HCT116 (cell line): Measurements from ENCODE around the gene SLC25A25. TPM values are rescaled to one million over a fixed set of nuclear protein-coding genes. Genes with fewer than 3 reads are reported as not detected.

Source experiments
- ATAC-seq: fragments of 200-7000 bp; cut with Tn5 transposase; 2 replicates; pipeline ENCODE4 v1.9.1; 2020; ENCODE audit warnings: mild to moderate bottlenecking, moderate library complexity
- BruUV-seq: library from RNA; stranded (reverse); fragments of 400-500 nt; replicated peaks from 2 replicates; lab custom pipeline; 2021; lab: Mats Ljungman, UMichigan
- CTCF ChIA-PET: fragments of 300-600 bp; sonication (Branson Sonifier 250); formaldehyde crosslinking; loops from one replicate; lab custom pipeline; 2021; ENCODE audit warnings: antibody characterized with exemption; lab: Charles Lee
- POLR2A ChIA-PET: fragments of 300-600, 350-600 bp; sonication (Branson Sonifier 250); formaldehyde crosslinking; loops from one replicate; lab custom pipeline; 2021; ENCODE audit warnings: antibody characterized with exemption; lab: Charles Lee
- RAD21 ChIA-PET, 2 experiments: fragments of 300-600 bp; sonication (Branson Sonifier 250); formaldehyde crosslinking; loops; one replicate each; lab custom pipeline; 2023; ENCODE audit warnings: low total read pairs in 2 of 2; ENCODE audit not compliant: uncharacterized antibody in 2 of 2, unreplicated experiment in 2 of 2, low non-redundant PET in 1 of 2; lab: Charles Lee
- DNase-seq: peaks from one replicate; pipeline ENCODE4 v3.0.0-alpha.2; 2010; ENCODE audit warnings: low read depth, low spot score
- H2AFZ ChIP-seq: fragments of 200-600 bp; shearing (Covaris generic), sonication (generic); 2 replicates; pipeline ENCODE4 v1.6.1; 2017; ENCODE audit warnings: low read depth, mixed run types, mixed read lengths, antibody characterized with exemption, low read length; ENCODE audit not compliant: poor library complexity, severe bottlenecking
- H3K27ac ChIP-seq: 2 replicates; pipeline ENCODE4 v1.5.1; 2012; ENCODE audit warnings: low read depth, low read length
- H3K27me3 ChIP-seq: fragments of 200-600 bp; sonication (generic); 2 replicates; pipeline ENCODE4 v1.6.1; 2016; ENCODE audit warnings: mixed run types, low read length, mixed read lengths; ENCODE audit not compliant: insufficient read depth
- H3K36me3 ChIP-seq, 2 experiments: fragments of 200-500 bp in 1 of 2; fragments of 200-600 bp in 1 of 2; sonication (Bioruptor generic) in 1 of 2; sonication (generic) in 1 of 2; 2 replicates each; pipeline versions ENCODE4 v1.5.1 to v1.6.1; 2014 to 2016; ENCODE audit warnings: low read length in 2 of 2, inconsistent platforms in 1 of 2, mixed read lengths in 1 of 2, mixed run types in 1 of 2; ENCODE audit not compliant: insufficient read depth in 2 of 2, control insufficient read depth in 1 of 2
- H3K4me1 ChIP-seq, 2 experiments: fragments of 200-600 bp in 1 of 2; sonication (generic) in 1 of 2; 2 replicates each; pipeline versions ENCODE4 v1.5.1 to v1.6.1; 2012 to 2017; ENCODE audit warnings: low read length in 2 of 2, inconsistent platforms in 1 of 2, mild to moderate bottlenecking in 1 of 2, mixed read lengths in 1 of 2, mixed run types in 1 of 2, moderate library complexity in 1 of 2; ENCODE audit not compliant: insufficient read depth in 2 of 2, control insufficient read depth in 1 of 2
- H3K4me2 ChIP-seq: fragments of 200-600 bp; sonication (generic); 2 replicates; pipeline ENCODE4 v1.6.1; 2017; ENCODE audit warnings: mixed run types, low read length, mixed read lengths
- H3K4me3 ChIP-seq, 2 experiments: fragments of 200-600 bp in 1 of 2; sonication (generic) in 1 of 2; replicated peaks in 1 of 2; 2 replicates each; pipeline ENCODE4 v1.5.1; 2011 to 2016; ENCODE audit warnings: low read length in 2 of 2, control low read depth in 1 of 2, low read depth in 1 of 2, mild to moderate bottlenecking in 1 of 2, mixed read lengths in 1 of 2, mixed run types in 1 of 2
- H3K79me2 ChIP-seq: fragments of 200-600 bp; sonication (generic); 2 replicates; pipeline ENCODE4 v1.6.1; 2017; ENCODE audit warnings: mild to moderate bottlenecking, mixed run types, low read length, moderate library complexity, mixed read lengths; ENCODE audit not compliant: insufficient read depth
- H3K9ac ChIP-seq: fragments of 200-600 bp; sonication (generic); 2 replicates; pipeline ENCODE4 v1.6.1; 2016; ENCODE audit warnings: low read length, mixed read lengths
- H3K9me2 ChIP-seq: fragments of 200-600 bp; sonication (generic), shearing (Covaris generic); 2 replicates; pipeline ENCODE4 v1.6.1; 2017; ENCODE audit warnings: mixed run types, mild to moderate bottlenecking, moderate library complexity; ENCODE audit not compliant: insufficient read depth
- H3K9me3 ChIP-seq, 2 experiments: fragments of 200-500 bp in 1 of 2; fragments of 200-600 bp in 1 of 2; sonication (Bioruptor generic) in 1 of 2; sonication (generic) in 1 of 2; 2 replicates each; pipeline ENCODE4 v1.6.1; 2014 to 2017; ENCODE audit warnings: low read length in 2 of 2, mixed read lengths in 2 of 2, inconsistent platforms in 1 of 2, low read depth in 1 of 2, mild to moderate bottlenecking in 1 of 2, mixed run types in 1 of 2, moderate library complexity in 1 of 2; ENCODE audit not compliant: control insufficient read depth in 1 of 2, insufficient read depth in 1 of 2
- H4K20me1 ChIP-seq: fragments of 200-600 bp; sonication (generic), shearing (Covaris generic); 2 replicates; pipeline ENCODE4 v1.6.1; 2017; ENCODE audit warnings: mixed run types, mild to moderate bottlenecking, moderate library complexity; ENCODE audit not compliant: insufficient read depth
- CBX3 ChIP-seq: IDR thresholded peaks from 2 replicates; pipeline ENCODE4 v1.6.1; 2012; ENCODE audit warnings: low read depth
- CEBPB ChIP-seq: IDR thresholded peaks from 2 replicates; pipeline ENCODE4 v1.6.1; 2012; ENCODE audit warnings: low read depth
- CTCF ChIP-seq, 3 experiments: fragments of 200-600 bp in 1 of 3; sonication (generic) in 1 of 3; IDR thresholded peaks in 2 of 3; conservative IDR thresholded peaks in 1 of 3; 2 replicates each; pipeline ENCODE4 v1.5.1; 2012 to 2017; ENCODE audit warnings: low read depth in 2 of 3, low read length in 2 of 3, antibody characterized with exemption in 1 of 3, borderline replicate concordance in 1 of 3, control low read depth in 1 of 3, mild to moderate bottlenecking in 1 of 3, mixed read lengths in 1 of 3, mixed run types in 1 of 3, moderate library complexity in 1 of 3; ENCODE audit not compliant: insufficient read depth in 1 of 3
- EGR1 ChIP-seq: IDR thresholded peaks from 2 replicates; pipeline ENCODE4 v1.6.1; 2012; ENCODE audit warnings: low read depth
- ELF1 ChIP-seq: IDR thresholded peaks from 2 replicates; pipeline ENCODE4 v1.6.1; 2012; ENCODE audit warnings: low read depth, borderline replicate concordance
- EZH2 ChIP-seq: fragments of 200-600 bp; sonication (generic); IDR thresholded peaks from 2 replicates; pipeline ENCODE4 v1.6.1; 2017; ENCODE audit warnings: antibody characterized with exemption, mixed run types
- FOSL1 ChIP-seq: IDR thresholded peaks from 2 replicates; pipeline ENCODE4 v1.6.1; 2012; ENCODE audit warnings: low read depth
- JUND ChIP-seq: IDR thresholded peaks from 2 replicates; pipeline ENCODE4 v1.6.1; 2012
- MAX ChIP-seq: IDR thresholded peaks from 2 replicates; pipeline ENCODE4 v1.6.1; 2012
- POLR2AphosphoS5 ChIP-seq: IDR thresholded peaks from 2 replicates; pipeline ENCODE4 v1.6.1; 2011; ENCODE audit warnings: mild to moderate bottlenecking, low read depth, low read length, moderate library complexity
- RAD21 ChIP-seq: IDR thresholded peaks from 2 replicates; pipeline ENCODE4 v1.6.1; 2012; ENCODE audit warnings: low read depth, mild to moderate bottlenecking
- SIN3A ChIP-seq: IDR thresholded peaks from 2 replicates; pipeline ENCODE4 v1.6.1; 2012; ENCODE audit warnings: low read depth
- SP1 ChIP-seq: IDR thresholded peaks from 2 replicates; pipeline ENCODE4 v1.6.1; 2012; ENCODE audit warnings: low read depth
- SRF ChIP-seq: IDR thresholded peaks from 2 replicates; pipeline ENCODE4 v1.6.1; 2012; ENCODE audit warnings: low read depth
- TCF7L2 ChIP-seq: IDR thresholded peaks from 2 replicates; pipeline ENCODE4 v1.7.0; 2011; ENCODE audit warnings: borderline replicate concordance, inconsistent platforms; ENCODE audit not compliant: insufficient read depth, insufficient read length; ENCODE audit errors: extremely low read depth
- YY1 ChIP-seq: IDR thresholded peaks from 2 replicates; pipeline ENCODE4 v1.6.1; 2011; ENCODE audit warnings: low read length, low read depth, moderate library complexity, mild to moderate bottlenecking; ENCODE audit not compliant: insufficient replicate concordance; ENCODE audit errors: extremely low read depth
- ZBTB33 ChIP-seq: IDR thresholded peaks from 2 replicates; pipeline ENCODE4 v1.6.1; 2011; ENCODE audit warnings: mild to moderate bottlenecking, low read length, moderate library complexity; ENCODE audit not compliant: insufficient replicate concordance; ENCODE audit errors: extremely low read depth
- ZFX ChIP-seq: fragments of 450-650 bp; IDR thresholded peaks from 2 replicates; pipeline ENCODE4 v1.6.1; 2017
- ZNF274 ChIP-seq: fragments of 200-500 bp; sonication (Bioruptor generic); IDR thresholded peaks from 2 replicates; pipeline ENCODE4 v1.6.1; 2014; ENCODE audit warnings: mild to moderate bottlenecking, low read depth, low read length, inconsistent platforms
- intact Hi-C: fragments of 100-400 bp; cut with micrococcal nuclease; formaldehyde crosslinking; loops from 2 replicates; pipeline ENCODE4 v1.10.0; 2022
- total RNA-seq: library from RNA; stranded (reverse); gene quantifications from one replicate; pipeline ENCODE4 v1.2.1, GENCODE V29; 2021; ENCODE audit not compliant: unreplicated experiment
- TF ChIP-seq, protein P1 (sequence below): IDR thresholded peaks from 2 replicates; pipeline ENCODE4 v1.6.1; 2012

Gene SLC25A25
- total RNA-seq, 1 experiment from 2014 or later = 15.3 TPM

- Histone ChIP-seq H3K4me3 (peak overlapping the region in 1 of 2 experiments; percentile 36; a peak in 2 of 4 replicates), H3K4me1 (peaks cover 42 to 57% of the 10 kb centered on the region in 2 experiments), H3K9me3 (no peaks in the 10 kb centered on the region), H3K36me3 (no peaks in the 10 kb centered on the region), H3K79me2 (no peaks in the 10 kb centered on the region), H3K27ac (peak overlapping the region; percentile 71), H3K9ac (peak overlapping the region; percentile 7; the same call in 1 of the 2 replicates), H3K4me2 (peak overlapping the region; percentile 71), H2AFZ (peak overlapping the region; percentile 1), H3K9me2 (no peaks in the 10 kb centered on the region), H4K20me1 (no peaks in the 10 kb centered on the region), H3K27me3 (no peaks in the 10 kb centered on the region)
- ChIA-PET RAD21 (interaction anchor here in 1 of 2 experiments (1.2 kb wide), 1 partner anchor 46 kb away, joined by 3 read pairs; no protein-coding TSS in a partner anchor), CTCF (interaction anchor here (0.7 to 3.1 kb wide), 8 partner anchors 16 to 108 kb away, joined by 3 to 13 read pairs (median 3); partner anchors contain the start of genes NAIF1 and SLC25A25), POLR2A (interaction anchor here (0.6 to 1.6 kb wide), 11 partner anchors 9 to 133 kb away, joined by 3 to 8 read pairs (median 5); partner anchors contain the start of genes NAIF1 and SLC25A25)
- peak; percentile 67 for TF ChIP-seq RAD21
- peak; percentile 93 for TF ChIP-seq CBX3
- peak in 1 of 3 experiments; percentile 51; a peak in 1 of 6 replicates for TF ChIP-seq CTCF (IDR thresholded peaks at IDR 0.05 in 2 of 3, conservative IDR thresholded peaks at IDR 0.05 in 1 of 3; ENCODE audit: borderline replicate concordance in 1 of 3, insufficient read depth in 1 of 3, low read depth in 2 of 3, low read length in 2 of 3)
- TF ChIP-seq ZBTB33 = no peak
- TF ChIP-seq ZNF274 = no peak
- no peak for TF ChIP-seq EGR1
- peak; percentile 91 for TF ChIP-seq MAX
- peak; percentile 70 for TF ChIP-seq POLR2AphosphoS5
- TF ChIP-seq FOSL1 = peak; percentile 97
- TF ChIP-seq EZH2 = no peak
- TF ChIP-seq JUND = peak; percentile 98
- TF ChIP-seq ZFX = peak; percentile 4; the same call in 1 of the 2 replicates
- TF ChIP-seq TCF7L2 = peak; percentile 95
- TF ChIP-seq ELF1 = no peak
- TF ChIP-seq SIN3A = peak; percentile 88
- TF ChIP-seq SRF = peak; percentile 82
- TF ChIP-seq, protein P1, sequence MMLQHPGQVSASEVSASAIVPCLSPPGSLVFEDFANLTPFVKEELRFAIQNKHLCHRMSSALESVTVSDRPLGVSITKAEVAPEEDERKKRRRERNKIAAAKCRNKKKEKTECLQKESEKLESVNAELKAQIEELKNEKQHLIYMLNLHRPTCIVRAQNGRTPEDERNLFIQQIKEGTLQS = no peak
- peak; percentile 92 for TF ChIP-seq SP1
- peak; percentile 67 for TF ChIP-seq YY1
- TF ChIP-seq CEBPB = peak; percentile 71
- ATAC-seq (peak; percentile 86), DNase-seq (peak; percentile 77)
- no TSS peak for BruUV-seq
- intact Hi-C loops = loop anchor here (2.0 kb wide), 1 partner anchor 27 kb away; no protein-coding TSS in a partner anchor
Observed at GRCh38 chr9:128051932-128052709, 15.9 kb upstream of the SLC25A25 start.
